ENCODE measurements around the gene LCP2.

LCP2 gene

GRCh38 chr5:170267431-170268152 lies 30.0 kb downstream of the LCP2 start:
- no peak overlapping the region for H3K9ac ChIP-seq (ENCODE audit: low read length)
- peaks cover 9% of the 10 kb centered on the region for H3K4me1 ChIP-seq (ENCODE audit: control insufficient read depth, low read depth, low read length)
- no peak overlapping the region for H3K27ac ChIP-seq (ENCODE audit: low read length)
- no peak overlapping the region for H3K4me3 ChIP-seq (ENCODE audit: low read length)
- H3K9me3 ChIP-seq (ENCODE audit: control insufficient read depth, low read depth, low read length) = no peaks in the 10 kb centered on the region
- H3K27me3 ChIP-seq (ENCODE audit: control insufficient read depth, insufficient read depth, low read length) = peaks cover 8% of the 10 kb centered on the region
- H3K36me3 ChIP-seq (ENCODE audit: control insufficient read depth, low read depth, low read length) = no peaks in the 10 kb centered on the region

GRCh38 chr5:170266570-170267381 lies 30.8 kb downstream of the LCP2 start:
- Histone ChIP-seq H3K4me1 (ENCODE audit: control insufficient read depth, low read depth, low read length) (peaks cover 9% of the 10 kb centered on the region), H3K9ac (ENCODE audit: low read length) (no peak overlapping the region), H3K36me3 (ENCODE audit: control insufficient read depth, low read depth, low read length) (no peaks in the 10 kb centered on the region), H3K9me3 (ENCODE audit: control insufficient read depth, low read depth, low read length) (no peaks in the 10 kb centered on the region), H3K27me3 (ENCODE audit: control insufficient read depth, insufficient read depth, low read length) (peaks cover 8% of the 10 kb centered on the region), H3K27ac (ENCODE audit: low read length) (no peak overlapping the region), H3K4me3 (ENCODE audit: low read length) (no peak overlapping the region)

- Histone ChIP-seq H3K27me3 (ENCODE audit: control insufficient read depth, insufficient read depth, low read length) (peaks cover 8% of the 10 kb centered on the region), H3K4me3 (ENCODE audit: low read length) (no peak overlapping the region), H3K9me3 (ENCODE audit: control insufficient read depth, low read depth, low read length) (no peaks in the 10 kb centered on the region), H3K9ac (ENCODE audit: low read length) (no peak overlapping the region), H3K36me3 (ENCODE audit: control insufficient read depth, low read depth, low read length) (no peaks in the 10 kb centered on the region), H3K4me1 (ENCODE audit: control insufficient read depth, low read depth, low read length) (peaks cover 9% of the 10 kb centered on the region), H3K27ac (ENCODE audit: low read length) (no peak overlapping the region)
These were observed 32.1 kb downstream of the LCP2 start for GRCh38 chr5:170265522-170265921.

GRCh38 chr5:170263906-170264305 lies 33.7 kb downstream of the LCP2 start:
- H3K36me3 ChIP-seq (ENCODE audit: control insufficient read depth, low read depth, low read length) = no peaks in the 10 kb centered on the region
- no peak overlapping the region for H3K4me3 ChIP-seq (ENCODE audit: low read length)
- peaks cover 8% of the 10 kb centered on the region for H3K27me3 ChIP-seq (ENCODE audit: control insufficient read depth, insufficient read depth, low read length)
- no peak overlapping the region for H3K9ac ChIP-seq (ENCODE audit: low read length)
- no peak overlapping the region for H3K27ac ChIP-seq (ENCODE audit: low read length)
- no peaks in the 10 kb centered on the region for H3K9me3 ChIP-seq (ENCODE audit: control insufficient read depth, low read depth, low read length)
- H3K4me1 ChIP-seq (ENCODE audit: control insufficient read depth, low read depth, low read length) = peaks cover 9% of the 10 kb centered on the region

GRCh38 chr5:170262061-170263045 lies 35.2 kb downstream of the LCP2 start:
- no peak overlapping the region for H3K9ac ChIP-seq (ENCODE audit: low read length)
- peaks cover 5% of the 10 kb centered on the region for H3K4me1 ChIP-seq (ENCODE audit: control insufficient read depth, low read depth, low read length)
- H3K27me3 ChIP-seq (ENCODE audit: control insufficient read depth, insufficient read depth, low read length) = peaks cover 3% of the 10 kb centered on the region
- H3K9me3 ChIP-seq (ENCODE audit: control insufficient read depth, low read depth, low read length) = no peaks in the 10 kb centered on the region
- no peak overlapping the region for H3K27ac ChIP-seq (ENCODE audit: low read length)
- no peaks in the 10 kb centered on the region for H3K36me3 ChIP-seq (ENCODE audit: control insufficient read depth, low read depth, low read length)
- H3K4me3 ChIP-seq (ENCODE audit: low read length) = no peak overlapping the region

GRCh38 chr5:170261528-170262043 lies 36.0 kb downstream of the LCP2 start:
- no peaks in the 10 kb centered on the region for H3K9me3 ChIP-seq (ENCODE audit: control insufficient read depth, low read depth, low read length)
- H3K27me3 ChIP-seq (ENCODE audit: control insufficient read depth, insufficient read depth, low read length) = no peaks in the 10 kb centered on the region
- no peak overlapping the region for H3K27ac ChIP-seq (ENCODE audit: low read length)
- no peak overlapping the region for H3K9ac ChIP-seq (ENCODE audit: low read length)
- H3K4me1 ChIP-seq (ENCODE audit: control insufficient read depth, low read depth, low read length) = peaks cover 5% of the 10 kb centered on the region
- H3K36me3 ChIP-seq (ENCODE audit: control insufficient read depth, low read depth, low read length) = no peaks in the 10 kb centered on the region
- H3K4me3 ChIP-seq (ENCODE audit: low read length) = no peak overlapping the region

GRCh38 chr5:170257370-170257769 lies 40.2 kb downstream of the LCP2 start:
- H3K9me3 ChIP-seq (ENCODE audit: control insufficient read depth, low read depth, low read length) = no peaks in the 10 kb centered on the region
- no peak overlapping the region for H3K9ac ChIP-seq (ENCODE audit: low read length)
- H3K27me3 ChIP-seq (ENCODE audit: control insufficient read depth, insufficient read depth, low read length) = no peaks in the 10 kb centered on the region
- no peaks in the 10 kb centered on the region for H3K36me3 ChIP-seq (ENCODE audit: control insufficient read depth, low read depth, low read length)
- peaks cover 22% of the 10 kb centered on the region for H3K4me1 ChIP-seq (ENCODE audit: control insufficient read depth, low read depth, low read length)
- no peak overlapping the region for H3K4me3 ChIP-seq (ENCODE audit: low read length)
- no peak overlapping the region for H3K27ac ChIP-seq (ENCODE audit: low read length)

- no peak overlapping the region for H3K27ac ChIP-seq (ENCODE audit: low read length)
- no peaks in the 10 kb centered on the region for H3K36me3 ChIP-seq (ENCODE audit: control insufficient read depth, low read depth, low read length)
- H3K27me3 ChIP-seq (ENCODE audit: control insufficient read depth, insufficient read depth, low read length) = no peaks in the 10 kb centered on the region
- peaks cover 30% of the 10 kb centered on the region for H3K4me1 ChIP-seq (ENCODE audit: control insufficient read depth, low read depth, low read length)
- H3K9ac ChIP-seq (ENCODE audit: low read length) = no peak overlapping the region
- H3K4me3 ChIP-seq (ENCODE audit: low read length) = no peak overlapping the region
- no peaks in the 10 kb centered on the region for H3K9me3 ChIP-seq (ENCODE audit: control insufficient read depth, low read depth, low read length)
These were observed 41.0 kb downstream of the LCP2 start for GRCh38 chr5:170256571-170256970.

- Histone ChIP-seq H3K27me3 (ENCODE audit: control insufficient read depth, insufficient read depth, low read length) (no peaks in the 10 kb centered on the region), H3K4me1 (ENCODE audit: control insufficient read depth, low read depth, low read length) (peaks cover 39% of the 10 kb centered on the region)
These were observed 43.5 kb downstream of the LCP2 start for GRCh38 chr5:170254056-170254455.

GRCh38 chr5:170252720-170253350 lies 44.7 kb downstream of the LCP2 start:
- Histone ChIP-seq H3K36me3 (ENCODE audit: control insufficient read depth, low read depth, low read length) (no peaks in the 10 kb centered on the region), H3K9me3 (ENCODE audit: control insufficient read depth, low read depth, low read length) (no peaks in the 10 kb centered on the region), H3K4me1 (ENCODE audit: control insufficient read depth, low read depth, low read length) (peaks cover 39% of the 10 kb centered on the region), H3K27me3 (ENCODE audit: control insufficient read depth, insufficient read depth, low read length) (no peaks in the 10 kb centered on the region), H3K4me3 (ENCODE audit: low read length) (peak overlapping the region; percentile 20), H3K27ac (ENCODE audit: low read length) (no peak overlapping the region), H3K9ac (ENCODE audit: low read length) (no peak overlapping the region)

More at GRCh38 chr5:170254056-170254455, 43.5 kb downstream of the LCP2 start:
- Histone ChIP-seq H3K4me3 (ENCODE audit: low read length) (no peak overlapping the region), H3K27ac (ENCODE audit: low read length) (no peak overlapping the region), H3K36me3 (ENCODE audit: control insufficient read depth, low read depth, low read length) (no peaks in the 10 kb centered on the region), H3K9me3 (ENCODE audit: control insufficient read depth, low read depth, low read length) (no peaks in the 10 kb centered on the region), H3K9ac (ENCODE audit: low read length) (no peak overlapping the region)

Measured in iPS-18a (cell line).